Stomach (tissue), 9 donors: ENCODE measurements around the gene CAPN5. TPM values are rescaled to one million over a fixed set of nuclear protein-coding genes. Genes with fewer than 3 reads are reported as not detected.
"Not testable (repeated sequence)": the region's sequence is repeated elsewhere in the genome, so short reads cannot be mapped to it uniquely, and the experiment has no call there.

Experiments
- DNase-seq, 2 donors: peaks; one replicate each; pipeline versions ENCODE4 v3.0.0 to v3.0.0-alpha.2; 2013 to 2019
- H3K27ac ChIP-seq, 5 donors: fragments of 200-600 bp in 4 of 5; sonication (generic) in 4 of 5; one replicate each; pipeline ENCODE4 v1.5.1; 2013 to 2019; ENCODE audit warnings: mild to moderate bottlenecking in 1 of 5, moderate library complexity in 1 of 5
- H3K27me3 ChIP-seq, 3 donors: fragments of 200-600 bp; sonication (generic); one replicate each; pipeline ENCODE4 v1.5.1; 2017 to 2019; ENCODE audit warnings: mixed run types in 1 of 3
- H3K36me3 ChIP-seq, 4 donors: fragments of 200-600 bp; sonication (generic); 1 replicate in 3 of 4; 2 replicates in 1 of 4; pipeline ENCODE4 v1.5.1; 2016 to 2019
- H3K4me1 ChIP-seq, 4 donors: fragments of 200-600 bp; sonication (generic); one replicate each; pipeline ENCODE4 v1.5.1; 2016 to 2019
- H3K4me3 ChIP-seq, 4 donors: fragments of 200-600 bp; sonication (generic) in 3 of 4; one replicate each; pipeline ENCODE4 v1.5.1; 2016 to 2019; ENCODE audit warnings: mild to moderate bottlenecking in 1 of 4
- H3K9me3 ChIP-seq, 4 donors: fragments of 200-600 bp; sonication (generic); one replicate each; pipeline ENCODE4 v1.5.1; 2016 to 2019
- CTCF ChIP-seq, 7 experiments: fragments of 450-650 bp in 4 of 7; fragments of 200-600 bp in 3 of 7; sonication (generic) in 3 of 7; IDR thresholded peaks; one replicate each; pipeline ENCODE4 v1.5.1; 2016 to 2019; ENCODE audit warnings: antibody characterized with exemption in 7 of 7, control low read depth in 2 of 7, mild to moderate bottlenecking in 1 of 7
- EP300 ChIP-seq: sonication (generic); formaldehyde crosslinking; IDR thresholded peaks from one replicate; pipeline ENCODE4 v1.6.1; 2017; ENCODE audit warnings: antibody characterized with exemption
- POLR2A ChIP-seq, 4 donors: fragments of 450-650 bp; IDR thresholded peaks; one replicate each; pipeline ENCODE4 v1.6.1; 2016; ENCODE audit warnings: antibody characterized with exemption in 4 of 4, control low read depth in 2 of 4, mild to moderate bottlenecking in 1 of 4, moderate library complexity in 1 of 4
- POLR2AphosphoS5 ChIP-seq, 3 donors: sonication (generic); formaldehyde crosslinking; IDR thresholded peaks; one replicate each; pipeline ENCODE4 v1.6.1; 2016; ENCODE audit warnings: antibody characterized with exemption in 3 of 3
- WGBS, 5 donors: extraction: QIAGEN DNeasy Blood & Tissue Kit in 3 of 5; methylation state at CpG; one replicate each; pipeline versions ENCODE4 v1.1.5 to v1.1.7; 2013 to 2018; 5-methylcytosine and 5-hydroxymethylcytosine counted together
- intact Hi-C: fragments of 100-400 bp; cut with DNase I; formaldehyde crosslinking; loops from one replicate; pipeline ENCODE4 v1.15.1; 2023; ENCODE audit warnings: low total_unique reads
- polyA plus RNA-seq, 3 donors: library from polyadenylated mRNA; stranded (reverse); fragments of 200-250 nt; gene quantifications; one replicate each; pipeline ENCODE4 v1.2.3, GENCODE V29; 2013
- total RNA-seq, 5 donors: library from RNA; depleted of rRNA; stranded (reverse); fragments of >200 nt; gene quantifications; one replicate each; pipeline versions ENCODE4 v1.1.0 to v1.2.3, GENCODE V29; 2014 to 2016
- donor health status: healthy with polysubstance abuse.
- donor health status: Bipolar disorder and iron deficiency.
- donor health status: healthy.

CAPN5 gene
- total and polyA plus RNA-seq, 8 donors, result 10.0 to 110 (median 65.9) TPM

- Histone ChIP-seq H3K9me3 (no peaks in the 10 kb centered on the region), H3K36me3 (peaks cover 0 to 28% (median 22%) of the 10 kb centered on the region in 4 donors), H3K4me3 (no peak overlapping the region), H3K27me3 (no peaks in the 10 kb centered on the region), H3K4me1 (peaks cover 5 to 54% (median 25%) of the 10 kb centered on the region in 4 donors), H3K27ac (peak overlapping the region; percentile 41 to 80 (median 53))
- TF ChIP-seq EP300 (no peak), POLR2AphosphoS5 (IDR thresholded peaks at IDR 0.05) (peak in 1 of 3 donors; percentile 49)
- intact Hi-C loops, result no loop called here
- DNase-seq, result peak; percentile 61 to 79
- WGBS, 5 donors, result 54 to 69% (median 62%) methylated on average over 19 to 21 of the region's 21 CpGs
Observed at GRCh38 chr11:77095551-77096490, 29.1 kb downstream of the CAPN5 start.

DNA sequence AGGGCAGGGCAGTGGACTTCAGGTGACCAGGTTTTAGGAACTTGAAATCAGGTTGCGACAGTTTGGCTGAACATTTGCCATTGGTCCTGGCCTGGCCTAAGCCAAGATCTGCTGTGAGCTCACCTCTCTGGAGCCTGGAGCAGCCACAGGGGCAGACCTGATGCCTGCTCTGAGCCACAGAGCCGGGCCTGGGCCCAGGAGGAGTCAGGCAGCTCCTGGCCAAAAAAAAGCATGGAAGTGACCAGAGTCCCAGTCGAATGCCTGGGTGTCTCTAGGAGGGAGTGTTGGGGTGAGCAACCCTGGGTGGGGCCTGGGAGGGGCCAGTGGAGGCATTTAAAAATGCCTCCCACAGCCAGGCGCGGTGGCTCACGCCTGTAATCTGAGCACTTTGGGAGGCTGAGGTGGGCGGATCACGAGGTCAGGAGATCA lies 29.8 kb downstream of the CAPN5 start:
- no peaks in the 10 kb centered on the region for H3K27me3 ChIP-seq
- H3K4me3 ChIP-seq, result no peak overlapping the region
- intact Hi-C loops, result no loop called here
- no peak for DNase-seq
- H3K9me3 ChIP-seq, result no peaks in the 10 kb centered on the region
- TF ChIP-seq POLR2AphosphoS5 (IDR thresholded peaks at IDR 0.05) (no peak), CTCF (IDR thresholded peaks at IDR 0.05) (no peak)
- peaks cover 0 to 46% (median 17%) of the 10 kb centered on the region in 4 donors for H3K4me1 ChIP-seq
- peaks cover 0 to 31% (median 22%) of the 10 kb centered on the region in 4 donors for H3K36me3 ChIP-seq
- peak overlapping the region in 3 of 5 donors; percentile 51 to 53 (median 51) for H3K27ac ChIP-seq
- 86 to 94% (median 91%) methylated on average over 8 of the region's 8 CpGs for WGBS, 5 donors

DNA sequence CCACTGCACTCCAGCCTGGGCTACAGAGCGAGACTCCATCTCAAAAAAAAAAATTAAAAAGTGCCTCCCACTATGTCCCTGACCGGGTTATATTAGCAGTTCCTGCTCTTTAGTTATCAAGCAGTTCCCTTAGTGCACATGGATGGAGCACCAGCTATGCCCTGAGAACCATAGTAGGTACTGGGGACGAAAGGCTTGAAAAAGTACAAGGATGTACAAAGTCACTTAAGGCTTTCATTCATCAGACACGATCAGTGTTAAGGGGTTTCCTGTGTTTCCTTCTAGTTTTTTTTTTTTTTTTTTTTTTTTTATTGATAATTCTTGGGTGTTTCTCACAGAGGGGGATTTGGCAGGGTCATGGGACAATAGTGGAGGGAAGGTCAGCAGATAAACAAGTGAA lies 30.4 kb downstream of the CAPN5 start:
- Histone ChIP-seq H3K36me3 (peaks cover 0 to 31% (median 24%) of the 10 kb centered on the region in 4 donors), H3K27ac (peak overlapping the region in 1 of 5 donors; percentile 53)
- intact Hi-C loops, result not testable (repeated sequence)

DNA sequence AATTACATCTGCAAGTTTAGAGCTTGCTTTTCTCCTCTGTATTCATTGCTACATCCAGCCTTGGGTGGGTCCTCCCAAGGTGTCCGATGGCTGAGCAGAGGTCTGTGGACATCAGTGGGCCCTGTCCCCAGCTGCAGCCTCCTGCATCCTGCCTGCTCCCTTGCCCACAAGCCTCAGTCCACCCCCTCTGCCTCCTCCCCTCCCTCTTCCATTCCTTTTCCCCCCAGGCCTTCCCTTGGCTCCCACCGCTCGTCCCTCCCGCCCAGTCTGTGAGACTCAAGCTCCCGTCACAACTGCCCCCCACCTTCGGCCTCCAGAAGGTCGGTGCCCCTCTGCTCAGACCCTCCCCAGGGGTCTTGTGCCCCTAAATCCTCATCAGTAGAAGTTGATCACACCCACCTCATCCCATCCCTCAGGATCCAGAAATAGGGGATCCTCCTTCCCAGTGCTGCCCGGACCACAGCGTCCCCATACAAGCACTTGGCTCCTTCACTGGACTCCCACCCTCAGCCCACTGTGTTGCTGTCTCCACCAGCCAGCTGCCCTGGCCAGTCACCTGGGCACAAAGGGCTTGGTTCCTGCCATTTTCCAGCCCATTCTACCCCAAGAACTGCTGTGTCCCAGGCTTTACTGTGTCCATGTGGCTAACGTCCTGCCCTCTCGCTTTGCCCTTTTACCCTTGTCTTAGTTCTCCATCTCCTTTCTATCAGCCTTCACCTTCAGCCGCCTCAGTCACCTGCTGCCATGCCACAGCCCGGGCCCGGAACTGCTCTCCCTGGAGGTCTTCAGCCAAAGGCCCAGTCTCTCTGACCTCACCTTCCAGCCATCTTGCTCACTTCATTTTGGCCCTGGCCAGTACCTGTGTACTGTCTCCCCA lies 33.6 kb downstream of the CAPN5 start:
- intact Hi-C loops, result no loop called here
- Histone ChIP-seq H3K9me3 (no peaks in the 10 kb centered on the region), H3K36me3 (peaks cover 0 to 36% (median 27%) of the 10 kb centered on the region in 4 donors), H3K27me3 (no peaks in the 10 kb centered on the region), H3K4me3 (no peak overlapping the region), H3K4me1 (peaks cover 0 to 19% (median 8%) of the 10 kb centered on the region in 4 donors), H3K27ac (no peak overlapping the region)
- DNase-seq, result no peak
- TF ChIP-seq CTCF (IDR thresholded peaks at IDR 0.05) (no peak), POLR2AphosphoS5 (IDR thresholded peaks at IDR 0.05) (no peak), POLR2A (IDR thresholded peaks at IDR 0.05) (no peak), EP300 (no peak)
- 92 to 96% (median 94%) methylated on average over 14 of the region's 14 CpGs for WGBS, 5 donors

More for the DNA sequence above, 30.4 kb downstream of the CAPN5 start:
- H3K27me3 ChIP-seq, H3K4me3 ChIP-seq, H3K9me3 ChIP-seq, DNase-seq: not testable (repeated sequence)
- WGBS, 5 donors, result 77 to 86% (median 84%) methylated on average over 4 of the region's 4 CpGs
- H3K4me1 ChIP-seq, result peaks cover 0 to 43% (median 17%) of the 10 kb centered on the region in 4 donors

DNA sequence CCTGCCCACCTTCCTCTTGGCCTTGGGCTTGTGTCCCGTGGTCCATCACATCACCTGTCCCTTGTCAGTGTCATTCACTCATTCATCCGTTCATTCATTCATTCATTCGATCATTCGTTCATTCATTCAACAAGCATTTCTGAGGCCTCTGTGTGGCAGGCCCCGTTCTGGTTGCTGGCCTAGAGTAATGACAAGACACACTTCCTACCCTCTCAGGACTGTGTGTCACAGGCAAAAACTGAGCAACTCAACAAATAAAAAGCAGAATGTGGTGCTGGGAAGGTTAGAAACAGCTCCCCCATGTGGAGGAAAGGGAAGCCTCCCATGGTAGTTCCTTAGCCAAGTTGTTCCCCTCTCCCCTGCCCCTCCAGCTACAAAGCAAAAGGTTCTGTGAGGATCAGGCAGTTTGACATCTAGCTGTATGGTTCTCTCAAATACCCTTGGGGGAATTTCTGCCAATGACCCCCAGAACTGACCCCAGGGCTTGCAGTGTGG lies 34.3 kb downstream of the CAPN5 start:
- H3K4me1 ChIP-seq, result peaks cover 0 to 21% (median 8%) of the 10 kb centered on the region in 4 donors
- H3K27ac ChIP-seq, result no peak overlapping the region
- H3K27me3 ChIP-seq, result no peaks in the 10 kb centered on the region
- no peak for DNase-seq
- H3K4me3 ChIP-seq, result no peak overlapping the region
- TF ChIP-seq EP300, result no peak
- peak in 1 of 7 experiments; percentile 9 for TF ChIP-seq CTCF (IDR thresholded peaks at IDR 0.05)
- no peak for TF ChIP-seq POLR2A (IDR thresholded peaks at IDR 0.05)
- TF ChIP-seq POLR2AphosphoS5 (IDR thresholded peaks at IDR 0.05), result no peak
- intact Hi-C loops, result no loop called here
- no peaks in the 10 kb centered on the region for H3K9me3 ChIP-seq
- peaks cover 0 to 34% (median 25%) of the 10 kb centered on the region in 4 donors for H3K36me3 ChIP-seq
- WGBS, 5 donors, result 86 to 92% (median 91%) methylated on average over 5 of the region's 5 CpGs
